ENCODE data around the gene UGT8. TPM values are rescaled to one million over a fixed set of nuclear protein-coding genes. Genes with fewer than 3 reads are reported as not detected.

UGT8 gene
- total and polyA plus RNA-seq, 2 donors from 2014 or later: 20.0 to 42.2 TPM

DNA sequence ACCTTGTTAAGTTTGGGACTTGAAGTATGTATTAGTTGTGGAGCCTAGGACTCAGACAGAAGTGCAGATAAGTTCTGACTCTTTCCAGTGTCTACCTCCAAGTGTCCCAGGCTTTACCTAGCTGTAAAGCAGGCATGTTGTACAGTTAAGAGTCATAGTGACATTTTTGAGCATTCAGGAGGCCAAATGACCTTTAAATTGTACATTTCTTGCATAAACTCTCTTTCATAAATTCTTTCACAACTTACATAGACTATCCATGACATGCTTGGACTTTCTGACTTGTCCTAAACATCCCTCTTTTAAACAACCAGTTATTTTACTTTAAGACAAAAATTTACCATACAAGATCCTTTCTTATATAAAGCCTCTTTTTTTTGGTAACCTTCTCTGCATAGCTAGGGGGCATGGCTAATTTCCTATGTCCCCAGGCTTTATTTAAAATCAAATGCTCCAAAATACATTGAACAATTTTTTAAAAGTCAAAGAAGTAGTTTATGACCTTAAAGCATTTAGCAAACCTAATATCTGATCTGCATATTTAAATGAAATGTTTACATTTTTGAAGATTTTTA, 40.1 kb upstream of the UGT8 start:
- H3K4me1 ChIP-seq (ENCODE audit: control insufficient read depth in 2 of 3, insufficient read depth in 2 of 3, low read depth in 1 of 3, low read length in 3 of 3): peaks cover 0 to 8% (median 0%) of the 10 kb centered on the region in 3 donors
- no peak overlapping the region for H3K4me3 ChIP-seq (ENCODE audit: low read length in 3 of 3)
- H3K36me3 ChIP-seq (ENCODE audit: control insufficient read depth in 2 of 3, insufficient read depth in 3 of 3, low read length in 3 of 3): no peaks in the 10 kb centered on the region
- TF ChIP-seq, protein P1, sequence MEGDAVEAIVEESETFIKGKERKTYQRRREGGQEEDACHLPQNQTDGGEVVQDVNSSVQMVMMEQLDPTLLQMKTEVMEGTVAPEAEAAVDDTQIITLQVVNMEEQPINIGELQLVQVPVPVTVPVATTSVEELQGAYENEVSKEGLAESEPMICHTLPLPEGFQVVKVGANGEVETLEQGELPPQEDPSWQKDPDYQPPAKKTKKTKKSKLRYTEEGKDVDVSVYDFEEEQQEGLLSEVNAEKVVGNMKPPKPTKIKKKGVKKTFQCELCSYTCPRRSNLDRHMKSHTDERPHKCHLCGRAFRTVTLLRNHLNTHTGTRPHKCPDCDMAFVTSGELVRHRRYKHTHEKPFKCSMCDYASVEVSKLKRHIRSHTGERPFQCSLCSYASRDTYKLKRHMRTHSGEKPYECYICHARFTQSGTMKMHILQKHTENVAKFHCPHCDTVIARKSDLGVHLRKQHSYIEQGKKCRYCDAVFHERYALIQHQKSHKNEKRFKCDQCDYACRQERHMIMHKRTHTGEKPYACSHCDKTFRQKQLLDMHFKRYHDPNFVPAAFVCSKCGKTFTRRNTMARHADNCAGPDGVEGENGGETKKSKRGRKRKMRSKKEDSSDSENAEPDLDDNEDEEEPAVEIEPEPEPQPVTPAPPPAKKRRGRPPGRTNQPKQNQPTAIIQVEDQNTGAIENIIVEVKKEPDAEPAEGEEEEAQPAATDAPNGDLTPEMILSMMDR (IDR thresholded peaks at IDR 0.05; ENCODE audit: borderline replicate concordance, extremely low read depth, insufficient read depth): no peak
- H3K27ac ChIP-seq (ENCODE audit: low read depth in 2 of 2, low read length in 2 of 2): no peak overlapping the region
- H3K27me3 ChIP-seq (ENCODE audit: control insufficient read depth, insufficient read depth, low read length): no peaks in the 10 kb centered on the region
- intact Hi-C loops (cut with DNase I): no loop called here
- DNase-seq: peak in 1 of 5 donors; percentile 22
- no peak overlapping the region for H3K9ac ChIP-seq (ENCODE audit: low read length in 3 of 3)
- no peak for FAIRE-seq
- H3K9me3 ChIP-seq (ENCODE audit: control insufficient read depth in 2 of 3, insufficient read depth in 1 of 3, low read length in 3 of 3): peaks cover 0 to 5% (median 0%) of the 10 kb centered on the region in 3 donors

DNA sequence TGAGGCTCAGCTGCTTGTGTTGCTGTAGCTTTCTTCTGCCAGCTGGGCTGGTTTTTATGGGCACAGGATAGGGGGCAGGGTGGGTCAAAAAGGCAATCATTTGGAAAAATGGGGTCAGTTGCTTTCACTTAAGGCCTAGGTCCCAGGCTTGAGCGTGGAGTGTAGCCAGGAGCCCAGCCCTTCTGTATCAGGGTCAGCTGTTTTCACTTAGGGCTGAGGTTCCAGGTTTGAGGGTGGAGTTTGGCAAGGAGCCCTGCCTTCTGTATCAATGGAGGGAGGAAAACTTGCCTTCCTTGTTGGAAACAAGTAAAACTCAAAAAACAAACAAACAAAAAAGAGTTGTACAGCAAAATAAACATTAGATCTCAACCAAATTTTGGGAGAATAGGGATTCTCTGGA, 37.0 kb upstream of the UGT8 start:
- peak in 1 of 5 donors; percentile 52 for DNase-seq
- Histone ChIP-seq H3K36me3 (ENCODE audit: control insufficient read depth in 2 of 3, insufficient read depth in 3 of 3, low read length in 3 of 3) (no peaks in the 10 kb centered on the region), H3K9me3 (ENCODE audit: control insufficient read depth in 2 of 3, insufficient read depth in 1 of 3, low read length in 3 of 3) (peaks cover 0 to 5% (median 0%) of the 10 kb centered on the region in 3 donors), H3K27me3 (ENCODE audit: control insufficient read depth, insufficient read depth, low read length) (no peaks in the 10 kb centered on the region), H3K4me3 (ENCODE audit: low read length in 3 of 3) (no peak overlapping the region), H3K4me1 (ENCODE audit: control insufficient read depth in 2 of 3, insufficient read depth in 2 of 3, low read depth in 1 of 3, low read length in 3 of 3) (peaks cover 0 to 8% (median 0%) of the 10 kb centered on the region in 3 donors), H3K27ac (ENCODE audit: low read depth in 2 of 2, low read length in 2 of 2) (no peak overlapping the region), H3K9ac (ENCODE audit: low read length in 3 of 3) (no peak overlapping the region)
- TF ChIP-seq, protein P1 (IDR thresholded peaks at IDR 0.05; ENCODE audit: borderline replicate concordance, extremely low read depth, insufficient read depth): no peak
- no peak for FAIRE-seq
- intact Hi-C loops (cut with DNase I): no loop called here

- TF ChIP-seq, protein P1 (IDR thresholded peaks at IDR 0.05; ENCODE audit: borderline replicate concordance, extremely low read depth, insufficient read depth): no peak
- H3K9ac ChIP-seq (ENCODE audit: low read length in 3 of 3): no peak overlapping the region
- no peaks in the 10 kb centered on the region for H3K27me3 ChIP-seq (ENCODE audit: control insufficient read depth, insufficient read depth, low read length)
- intact Hi-C loops (cut with DNase I): no loop called here
- H3K9me3 ChIP-seq (ENCODE audit: control insufficient read depth in 2 of 3, insufficient read depth in 1 of 3, low read length in 3 of 3): peaks cover 0 to 5% (median 0%) of the 10 kb centered on the region in 3 donors
- H3K36me3 ChIP-seq (ENCODE audit: control insufficient read depth in 2 of 3, insufficient read depth in 3 of 3, low read length in 3 of 3): no peaks in the 10 kb centered on the region
- H3K4me3 ChIP-seq (ENCODE audit: low read length in 3 of 3): no peak overlapping the region
- no peak for DNase-seq
- H3K4me1 ChIP-seq (ENCODE audit: control insufficient read depth in 2 of 3, insufficient read depth in 2 of 3, low read depth in 1 of 3, low read length in 3 of 3): peaks cover 0 to 8% (median 0%) of the 10 kb centered on the region in 3 donors
- H3K27ac ChIP-seq (ENCODE audit: low read depth in 2 of 2, low read length in 2 of 2): no peak overlapping the region
- FAIRE-seq: no peak
Measured at GRCh38 chr4:114562176-114562904, 36.3 kb upstream of the UGT8 start.

Data from kidney (tissue), 14 donors.